ENCODE data around the gene LPAR3.

DNA sequence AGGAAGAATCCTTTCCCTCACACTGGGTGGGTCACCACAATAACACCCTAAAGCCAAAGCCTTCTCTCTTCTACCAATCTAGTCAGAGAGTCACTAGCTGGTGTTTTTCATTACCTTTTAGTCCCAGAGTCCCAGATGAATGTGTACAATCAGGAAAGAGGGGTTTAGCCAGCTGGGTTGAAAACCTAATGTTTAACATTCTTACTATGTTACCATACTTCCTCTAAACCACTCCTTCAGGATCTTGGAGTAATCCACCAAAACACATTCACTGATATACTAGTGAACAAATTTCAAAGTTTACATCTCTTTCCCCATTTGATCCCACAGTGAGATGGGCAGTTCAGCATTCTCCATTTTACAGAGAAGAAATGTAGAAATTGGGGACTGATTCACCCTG is 9.7 kb downstream of the LPAR3 start:
- TF ChIP-seq, protein P1, sequence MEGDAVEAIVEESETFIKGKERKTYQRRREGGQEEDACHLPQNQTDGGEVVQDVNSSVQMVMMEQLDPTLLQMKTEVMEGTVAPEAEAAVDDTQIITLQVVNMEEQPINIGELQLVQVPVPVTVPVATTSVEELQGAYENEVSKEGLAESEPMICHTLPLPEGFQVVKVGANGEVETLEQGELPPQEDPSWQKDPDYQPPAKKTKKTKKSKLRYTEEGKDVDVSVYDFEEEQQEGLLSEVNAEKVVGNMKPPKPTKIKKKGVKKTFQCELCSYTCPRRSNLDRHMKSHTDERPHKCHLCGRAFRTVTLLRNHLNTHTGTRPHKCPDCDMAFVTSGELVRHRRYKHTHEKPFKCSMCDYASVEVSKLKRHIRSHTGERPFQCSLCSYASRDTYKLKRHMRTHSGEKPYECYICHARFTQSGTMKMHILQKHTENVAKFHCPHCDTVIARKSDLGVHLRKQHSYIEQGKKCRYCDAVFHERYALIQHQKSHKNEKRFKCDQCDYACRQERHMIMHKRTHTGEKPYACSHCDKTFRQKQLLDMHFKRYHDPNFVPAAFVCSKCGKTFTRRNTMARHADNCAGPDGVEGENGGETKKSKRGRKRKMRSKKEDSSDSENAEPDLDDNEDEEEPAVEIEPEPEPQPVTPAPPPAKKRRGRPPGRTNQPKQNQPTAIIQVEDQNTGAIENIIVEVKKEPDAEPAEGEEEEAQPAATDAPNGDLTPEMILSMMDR (conservative IDR thresholded peaks at IDR 0.05), result no peak
- TF ChIP-seq EZH2 (IDR thresholded peaks at IDR 0.05; ENCODE audit: low read depth), result no peak

All from PC-9 (cell line).